Measurements from ENCODE around the gene HAUS3.

DNA sequence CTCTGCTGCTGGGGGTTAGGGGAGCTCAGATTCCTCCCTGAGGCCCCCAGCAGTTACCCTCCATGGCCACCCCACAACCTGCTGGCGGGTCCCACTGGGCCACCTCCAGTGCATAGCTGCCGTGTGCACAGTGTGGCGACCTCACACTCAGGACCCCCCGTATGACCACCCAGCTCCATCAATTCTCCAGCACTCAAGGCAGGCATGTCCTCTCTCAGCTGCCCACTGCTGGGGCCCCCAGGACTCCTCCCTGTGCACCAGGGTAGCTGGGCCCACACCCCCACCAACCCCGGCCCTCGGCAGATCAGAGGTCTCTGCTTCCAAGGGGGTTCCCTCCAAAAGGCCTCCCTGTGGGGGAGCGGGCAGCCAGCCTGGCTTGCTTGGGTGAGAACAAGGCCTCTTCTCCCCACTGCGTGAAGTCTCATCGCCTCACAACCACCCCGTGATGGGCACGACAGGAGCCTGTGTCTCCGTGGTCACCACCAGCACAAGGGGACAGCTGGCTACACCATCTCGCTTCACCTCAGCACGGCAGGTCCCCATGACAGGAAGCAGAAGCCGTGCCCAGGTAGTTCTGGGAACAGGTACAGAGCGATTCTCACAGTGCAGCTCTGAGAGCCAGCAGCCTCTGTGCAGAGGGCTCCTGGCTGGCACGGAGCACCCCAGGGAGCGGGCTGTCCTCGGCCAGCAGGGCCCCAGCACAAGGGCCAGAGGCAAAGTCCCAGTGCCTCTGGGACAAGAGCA is 4.6 kb upstream of the HAUS3 start:
- TF ChIP-seq EZH2phosphoT487 (IDR thresholded peaks at IDR 0.05; ENCODE audit: borderline replicate concordance, low read length), result no peak
- TF ChIP-seq, protein P1, sequence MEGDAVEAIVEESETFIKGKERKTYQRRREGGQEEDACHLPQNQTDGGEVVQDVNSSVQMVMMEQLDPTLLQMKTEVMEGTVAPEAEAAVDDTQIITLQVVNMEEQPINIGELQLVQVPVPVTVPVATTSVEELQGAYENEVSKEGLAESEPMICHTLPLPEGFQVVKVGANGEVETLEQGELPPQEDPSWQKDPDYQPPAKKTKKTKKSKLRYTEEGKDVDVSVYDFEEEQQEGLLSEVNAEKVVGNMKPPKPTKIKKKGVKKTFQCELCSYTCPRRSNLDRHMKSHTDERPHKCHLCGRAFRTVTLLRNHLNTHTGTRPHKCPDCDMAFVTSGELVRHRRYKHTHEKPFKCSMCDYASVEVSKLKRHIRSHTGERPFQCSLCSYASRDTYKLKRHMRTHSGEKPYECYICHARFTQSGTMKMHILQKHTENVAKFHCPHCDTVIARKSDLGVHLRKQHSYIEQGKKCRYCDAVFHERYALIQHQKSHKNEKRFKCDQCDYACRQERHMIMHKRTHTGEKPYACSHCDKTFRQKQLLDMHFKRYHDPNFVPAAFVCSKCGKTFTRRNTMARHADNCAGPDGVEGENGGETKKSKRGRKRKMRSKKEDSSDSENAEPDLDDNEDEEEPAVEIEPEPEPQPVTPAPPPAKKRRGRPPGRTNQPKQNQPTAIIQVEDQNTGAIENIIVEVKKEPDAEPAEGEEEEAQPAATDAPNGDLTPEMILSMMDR (conservative IDR thresholded peaks at IDR 0.05; ENCODE audit: low read depth, low read length), result no peak
- TF ChIP-seq EZH2 (IDR thresholded peaks at IDR 0.05; ENCODE audit: low read length, unreplicated experiment), result no peak
